SIG-M5 treated with dmso at 0.1 percent for 504 hours (cell line): ENCODE measurements around the gene TRABD2B.
A peak's percentile ranks its signal among the peaks of the same experiment; 100 is the strongest.

Source experiments
- DNase-seq: peaks from one replicate; lab custom pipeline; 2025; ENCODE audit not compliant: unreplicated experiment; lab: John Stamatoyannopoulos, UW

Gene TRABD2B

GRCh38 chr1:47810964-47811682 is 186.1 kb downstream of the TRABD2B start:
- DNase-seq = no peak

GRCh38 chr1:47809301-47810084 is 187.7 kb downstream of the TRABD2B start:
- no peak for DNase-seq

- DNase-seq = no peak
Observed at GRCh38 chr1:47808612-47809011, 188.6 kb downstream of the TRABD2B start.

GRCh38 chr1:47805921-47806361 is 191.2 kb downstream of the TRABD2B start:
- no peak for DNase-seq

- no peak for DNase-seq
Observed at GRCh38 chr1:47805018-47805417, 192.2 kb downstream of the TRABD2B start.

- DNase-seq = no peak
Observed at GRCh38 chr1:47803815-47804501, 193.2 kb downstream of the TRABD2B start.

- DNase-seq = no peak
Observed at GRCh38 chr1:47797575-47797974, 199.6 kb downstream of the TRABD2B start.

GRCh38 chr1:47796626-47797025 is 200.6 kb downstream of the TRABD2B start:
- no peak for DNase-seq

GRCh38 chr1:47795102-47795501 is 202.1 kb downstream of the TRABD2B start:
- no peak for DNase-seq

- no peak for DNase-seq
Observed at GRCh38 chr1:47794530-47794929, 202.7 kb downstream of the TRABD2B start.

GRCh38 chr1:47794081-47794480 is 203.1 kb downstream of the TRABD2B start:
- no peak for DNase-seq

- no peak for DNase-seq
Observed at GRCh38 chr1:47793563-47793962, 203.6 kb downstream of the TRABD2B start.

GRCh38 chr1:47792779-47793178 is 204.4 kb downstream of the TRABD2B start:
- no peak for DNase-seq

GRCh38 chr1:47791879-47792608 is 205.1 kb downstream of the TRABD2B start:
- DNase-seq = no peak

GRCh38 chr1:47788761-47789160 is 208.4 kb downstream of the TRABD2B start:
- DNase-seq = no peak

GRCh38 chr1:47787560-47787959 is 209.6 kb downstream of the TRABD2B start:
- DNase-seq = no peak

GRCh38 chr1:47786316-47786715 is 210.9 kb downstream of the TRABD2B start:
- no peak for DNase-seq

GRCh38 chr1:47785561-47786271 is 211.5 kb downstream of the TRABD2B start:
- peak; percentile 1 for DNase-seq

- DNase-seq = no peak
Observed at GRCh38 chr1:47785118-47785517, 212.1 kb downstream of the TRABD2B start.

- DNase-seq = no peak
Observed at GRCh38 chr1:47784497-47784822, 212.7 kb downstream of the TRABD2B start.
